NCI-H2081 treated with DMSO at 0.1 percent for 48 hours (cell line): ENCODE measurements around the gene RUFY1.
"Not testable (repeated sequence)": the region's sequence is repeated elsewhere in the genome, so short reads cannot be mapped to it uniquely, and the experiment has no call there.

Experiments
- DNase-seq: peaks from one replicate; lab custom pipeline; 2025; lab: John Stamatoyannopoulos, UW

The RUFY1 gene

GRCh38 chr5:179623906-179624741 is 73.8 kb downstream of the RUFY1 start:
- DNase-seq, result no peak

GRCh38 chr5:179624841-179625271 is 74.5 kb downstream of the RUFY1 start:
- no peak for DNase-seq

GRCh38 chr5:179633501-179634369 is 83.4 kb downstream of the RUFY1 start:
- DNase-seq, result not testable (repeated sequence)

- not testable (repeated sequence) for DNase-seq
Observed at GRCh38 chr5:179634370-179635172, 84.2 kb downstream of the RUFY1 start.

- DNase-seq, result not testable (repeated sequence)
Observed at GRCh38 chr5:179639296-179639695, 88.9 kb downstream of the RUFY1 start.

GRCh38 chr5:179641745-179642144 is 91.4 kb downstream of the RUFY1 start:
- DNase-seq, result not testable (repeated sequence)

GRCh38 chr5:179642626-179643025 is 92.3 kb downstream of the RUFY1 start:
- not testable (repeated sequence) for DNase-seq

- not testable (repeated sequence) for DNase-seq
Observed at GRCh38 chr5:179643141-179643920, 93.0 kb downstream of the RUFY1 start.

- not testable (repeated sequence) for DNase-seq
Observed at GRCh38 chr5:179644766-179645165, 94.4 kb downstream of the RUFY1 start.

GRCh38 chr5:179648410-179648809 is 98.1 kb downstream of the RUFY1 start:
- no peak for DNase-seq

GRCh38 chr5:179649166-179649703 is 98.9 kb downstream of the RUFY1 start:
- not testable (repeated sequence) for DNase-seq

GRCh38 chr5:179650245-179650644 is 99.9 kb downstream of the RUFY1 start:
- not testable (repeated sequence) for DNase-seq

GRCh38 chr5:179653135-179653534 is 102.8 kb downstream of the RUFY1 start:
- DNase-seq, result not testable (repeated sequence)

GRCh38 chr5:179657302-179658178 is 107.2 kb downstream of the RUFY1 start:
- not testable (repeated sequence) for DNase-seq

- not testable (repeated sequence) for DNase-seq
Observed at GRCh38 chr5:179658179-179658856, 108.0 kb downstream of the RUFY1 start.
